Measurements from ENCODE around the gene NRTN. TPM values are rescaled to one million over a fixed set of nuclear protein-coding genes. Genes with fewer than 3 reads are reported as not detected.

The NRTN gene
- total and polyA plus RNA-seq, 2 donors (not counting 3 experiments of a cell fraction or from before 2014, with no cell fraction given) = 0.41 TPM; not detected in 1

- FAIRE-seq = no peak
Observed at GRCh38 chr19:5877427-5877826, 72.6 kb downstream of the NRTN start.

GRCh38 chr19:5877882-5878281, 73.0 kb downstream of the NRTN start:
- H3K4me1 ChIP-seq (ENCODE audit: control insufficient read depth, extremely low read depth, insufficient read depth, low read length) = no peaks in the 10 kb centered on the region
- no peaks in the 10 kb centered on the region for H3K79me2 ChIP-seq (ENCODE audit: control insufficient read depth, insufficient read depth, low read length)
- H3K9me1 ChIP-seq (replicated peaks; ENCODE audit: control insufficient read depth, extremely low read depth, insufficient read depth, low read length) = no peaks in the 10 kb centered on the region
- intact Hi-C loops (cut with micrococcal nuclease) = no loop called here
- CTCF ChIA-PET = interaction anchor here (1.0 kb wide), 1 partner anchor 74 kb away, joined by 3 read pairs; no protein-coding TSS in a partner anchor
- no peak overlapping the region for H3K4me3 ChIP-seq (replicated peaks in 1 of 3; ENCODE audit: insufficient read depth in 1 of 3, low read depth in 1 of 3, low read length in 3 of 3)
- BruUV-seq (replicated peaks) = no TSS peak
- dilution Hi-C loops (cut with MboI; ENCODE audit: extremely low pct_ligation_motif_present, low sequenced_read_pairs) = no loop called here
- H3K27ac ChIP-seq (ENCODE audit: insufficient read depth, low read depth, low read length) = no peak overlapping the region
- H2AFZ ChIP-seq (ENCODE audit: low read depth, low read length) = no peak overlapping the region
- no peak for FAIRE-seq
- TF ChIP-seq FOS (IDR thresholded peaks at IDR 0.05; ENCODE audit: borderline replicate concordance, insufficient read depth, low read length) = no peak
- TF ChIP-seq MAX (IDR thresholded peaks at IDR 0.05; ENCODE audit: insufficient read depth, insufficient read length) = no peak
- no peak for TF ChIP-seq POLR2A (IDR thresholded peaks at IDR 0.05; ENCODE audit: low read depth, low read length)
- TF ChIP-seq POLR2AphosphoS5 (IDR thresholded peaks at IDR 0.05; ENCODE audit: insufficient read depth, low read depth, low read length) = no peak
- no peak for TF ChIP-seq GATA2 (IDR thresholded peaks at IDR 0.05; ENCODE audit: insufficient read depth, insufficient read length, low read depth, low read length)
- H4K20me1 ChIP-seq (replicated peaks; ENCODE audit: control insufficient read depth, extremely low read depth, insufficient read depth, low read length) = no peaks in the 10 kb centered on the region
- no peaks in the 10 kb centered on the region for H3K36me3 ChIP-seq (ENCODE audit: control insufficient read depth in 2 of 2, extremely low read depth in 1 of 2, insufficient read depth in 2 of 2, low read length in 2 of 2)
- no peak overlapping the region for H3K4me2 ChIP-seq (ENCODE audit: insufficient read depth, low read length)
- POLR2A ChIA-PET = no interaction called here
- no peak overlapping the region for H3K9ac ChIP-seq (replicated peaks; ENCODE audit: extremely low read depth, insufficient read depth, low read length)
- peaks cover 0 to 3% of the 10 kb centered on the region in 2 experiments for H3K27me3 ChIP-seq (ENCODE audit: control insufficient read depth in 2 of 2, insufficient read depth in 2 of 2, low read length in 2 of 2)
- DNase-seq (ENCODE audit: low read depth, low spot score) = no peak
- no peaks in the 10 kb centered on the region for H3K9me3 ChIP-seq (replicated peaks; ENCODE audit: control insufficient read depth, insufficient read depth, low read length)

More at GRCh38 chr19:5877427-5877826, 72.6 kb downstream of the NRTN start:
- no peak overlapping the region for H3K27ac ChIP-seq (ENCODE audit: insufficient read depth, low read depth, low read length)
- peaks cover 0 to 3% of the 10 kb centered on the region in 2 experiments for H3K27me3 ChIP-seq (ENCODE audit: control insufficient read depth in 2 of 2, insufficient read depth in 2 of 2, low read length in 2 of 2)
- DNase-seq (ENCODE audit: low read depth, low spot score) = no peak
- H3K9me1 ChIP-seq (replicated peaks; ENCODE audit: control insufficient read depth, extremely low read depth, insufficient read depth, low read length) = no peaks in the 10 kb centered on the region
- H3K9ac ChIP-seq (replicated peaks; ENCODE audit: extremely low read depth, insufficient read depth, low read length) = no peak overlapping the region
- H3K4me1 ChIP-seq (ENCODE audit: control insufficient read depth, extremely low read depth, insufficient read depth, low read length) = no peaks in the 10 kb centered on the region
- no peak overlapping the region for H3K4me2 ChIP-seq (ENCODE audit: insufficient read depth, low read length)
- intact Hi-C loops (cut with micrococcal nuclease) = no loop called here
- BruUV-seq (replicated peaks) = no TSS peak
- dilution Hi-C loops (cut with MboI; ENCODE audit: extremely low pct_ligation_motif_present, low sequenced_read_pairs) = no loop called here
- no peaks in the 10 kb centered on the region for H3K36me3 ChIP-seq (ENCODE audit: control insufficient read depth in 2 of 2, extremely low read depth in 1 of 2, insufficient read depth in 2 of 2, low read length in 2 of 2)
- TF ChIP-seq GATA2 (IDR thresholded peaks at IDR 0.05; ENCODE audit: insufficient read depth, insufficient read length, low read depth, low read length) = no peak
- TF ChIP-seq POLR2AphosphoS5 (IDR thresholded peaks at IDR 0.05; ENCODE audit: insufficient read depth, low read depth, low read length) = no peak
- no peak for TF ChIP-seq FOS (IDR thresholded peaks at IDR 0.05; ENCODE audit: borderline replicate concordance, insufficient read depth, low read length)
- TF ChIP-seq MYC (IDR thresholded peaks at IDR 0.05; ENCODE audit: low read depth, low read length) = no peak
- TF ChIP-seq EZH2 (IDR thresholded peaks at IDR 0.05; ENCODE audit: borderline replicate concordance, low read depth, low read length, severe bottlenecking) = no peak
- H4K20me1 ChIP-seq (replicated peaks; ENCODE audit: control insufficient read depth, extremely low read depth, insufficient read depth, low read length) = no peaks in the 10 kb centered on the region
- H3K4me3 ChIP-seq (replicated peaks in 1 of 3; ENCODE audit: insufficient read depth in 1 of 3, low read depth in 1 of 3, low read length in 3 of 3) = no peak overlapping the region
- no peaks in the 10 kb centered on the region for H3K9me3 ChIP-seq (replicated peaks; ENCODE audit: control insufficient read depth, insufficient read depth, low read length)
- no peaks in the 10 kb centered on the region for H3K79me2 ChIP-seq (ENCODE audit: control insufficient read depth, insufficient read depth, low read length)
- ChIA-PET POLR2A (no interaction called here), CTCF (interaction anchor here (1.0 kb wide), 1 partner anchor 74 kb away, joined by 3 read pairs; no protein-coding TSS in a partner anchor)
- no peak overlapping the region for H2AFZ ChIP-seq (ENCODE audit: low read depth, low read length)

Other genes starting within 250 kb of the NRTN start
- gene TINCR, start 237.1 kb upstream of the NRTN start, total RNA-seq = not detected in 2 replicates
- 0.01 TPM in 1 of 2 replicates, not detected in the other for gene TINCR, start 237.1 kb upstream of the NRTN start, polyA plus RNA-seq
- gene SAFB2, start 182.3 kb upstream of the NRTN start, total RNA-seq = 83.7 and 85.9 TPM in 2 replicates
- 24.6 and 31.5 TPM in 2 replicates for gene SAFB2, start 182.3 kb upstream of the NRTN start, polyA plus RNA-seq
- gene SAFB, start 182.0 kb upstream of the NRTN start, total RNA-seq = 96.8 and 109 TPM in 2 replicates
- 33.1 and 44.7 TPM in 2 replicates for gene SAFB, start 182.0 kb upstream of the NRTN start, polyA plus RNA-seq
- 53.0 and 55.3 TPM in 2 replicates for gene MICOS13, start 124.6 kb upstream of the NRTN start, total RNA-seq
- 86.1 and 115 TPM in 2 replicates for gene MICOS13, start 124.6 kb upstream of the NRTN start, polyA plus RNA-seq
- gene HSD11B1L, start 124.0 kb upstream of the NRTN start, total RNA-seq = 4.4 and 5.0 TPM in 2 replicates
- 9.1 and 10.2 TPM in 2 replicates for gene HSD11B1L, start 124.0 kb upstream of the NRTN start, polyA plus RNA-seq
- 944 and 1,033 TPM in 2 replicates for gene RPL36, start 114.8 kb upstream of the NRTN start, total RNA-seq
- gene RPL36, start 114.8 kb upstream of the NRTN start, polyA plus RNA-seq = 835 and 1,084 TPM in 2 replicates
- 95.1 and 95.7 TPM in 2 replicates for gene LONP1, start 84.9 kb upstream of the NRTN start, total RNA-seq
- 70.0 and 89.2 TPM in 2 replicates for gene LONP1, start 84.9 kb upstream of the NRTN start, polyA plus RNA-seq
- gene CATSPERD, start 84.4 kb upstream of the NRTN start, total RNA-seq = not detected in 2 replicates
- gene CATSPERD, start 84.4 kb upstream of the NRTN start, polyA plus RNA-seq = not detected in 2 replicates
- gene PRR22, start 20.3 kb upstream of the NRTN start, total RNA-seq = 3.4 and 3.6 TPM in 2 replicates
- gene PRR22, start 20.3 kb upstream of the NRTN start, polyA plus RNA-seq = 1.4 and 2.0 TPM in 2 replicates
- gene DUS3L, start 13.9 kb upstream of the NRTN start, total RNA-seq = 38.9 and 40.8 TPM in 2 replicates
- gene DUS3L, start 13.9 kb upstream of the NRTN start, polyA plus RNA-seq = 25.8 and 29.7 TPM in 2 replicates
- gene FUT6, start 34.6 kb downstream of the NRTN start, total RNA-seq = not detected in 2 replicates
- not detected in 2 replicates for gene FUT6, start 34.6 kb downstream of the NRTN start, polyA plus RNA-seq
- gene FUT3, start 46.4 kb downstream of the NRTN start, total RNA-seq = not detected in 2 replicates
- gene FUT3, start 46.4 kb downstream of the NRTN start, polyA plus RNA-seq = not detected in 2 replicates
- not detected in 2 replicates for gene FUT5, start 65.5 kb downstream of the NRTN start, total RNA-seq
- gene FUT5, start 65.5 kb downstream of the NRTN start, polyA plus RNA-seq = not detected in 2 replicates
- 281 and 283 TPM in 2 replicates for gene NDUFA11, start 98.7 kb downstream of the NRTN start, total RNA-seq
- gene NDUFA11, start 98.7 kb downstream of the NRTN start, polyA plus RNA-seq = 876 and 1,690 TPM in 2 replicates
- 4.4 and 4.7 TPM in 2 replicates for gene VMAC, start 99.8 kb downstream of the NRTN start, total RNA-seq
- 6.9 and 8.9 TPM in 2 replicates for gene VMAC, start 99.8 kb downstream of the NRTN start, polyA plus RNA-seq
- gene CAPS, start 109.2 kb downstream of the NRTN start, total RNA-seq = 6.1 and 6.9 TPM in 2 replicates
- 8.9 and 11.3 TPM in 2 replicates for gene CAPS, start 109.2 kb downstream of the NRTN start, polyA plus RNA-seq
- gene RANBP3, start 173.1 kb downstream of the NRTN start, total RNA-seq = 72.3 and 87.8 TPM in 2 replicates
- gene RANBP3, start 173.1 kb downstream of the NRTN start, polyA plus RNA-seq = 85.3 and 102 TPM in 2 replicates

Measured in endothelial cell of umbilical vein (primary cell).